ENCODE data around the gene DLK2. TPM values are rescaled to one million over a fixed set of nuclear protein-coding genes. Genes with fewer than 3 reads are reported as not detected.

DLK2 gene
- total and polyA plus RNA-seq, 2 of the 13 experiments (the other 11 are each of a cell fraction or from before 2014, with no cell fraction given), result 1.2 to 3.8 TPM

GRCh38 chr6:43488667-43489276, 33.4 kb upstream of the DLK2 start (continued):
- TF ChIP-seq ATAD3A (CRISPR knock-in tag; IDR thresholded peaks at IDR 0.05), result no peak
- no peak; the same call in 1 of the 2 replicates for TF ChIP-seq TAF1 (CRISPR knock-in tag; IDR thresholded peaks at IDR 0.05)
- TF ChIP-seq ZNF781 (CRISPR knock-in tag; IDR thresholded peaks at IDR 0.05; ENCODE audit: borderline replicate concordance, not compliant biosample characterization), result no peak
- TF ChIP-seq ZSCAN5A (CRISPR knock-in tag; IDR thresholded peaks at IDR 0.05; ENCODE audit: borderline replicate concordance), result no peak
- TF ChIP-seq BCLAF1 (IDR thresholded peaks at IDR 0.05), result no peak
- no peak for TF ChIP-seq BRD4 (CRISPR knock-in tag; IDR thresholded peaks at IDR 0.05)
- no peak for TF ChIP-seq IKZF1 (IDR thresholded peaks at IDR 0.05)
- no peak for TF ChIP-seq MNT (IDR thresholded peaks at IDR 0.05)
- TF ChIP-seq ZNF318 (CRISPR knock-in tag; IDR thresholded peaks at IDR 0.05), result no peak
- no peak for TF ChIP-seq NCOR1 (IDR thresholded peaks at IDR 0.05; ENCODE audit: borderline replicate concordance, low read length)
- 0 out of 2 replicates have a peak, but pooled peaks have one; percentile 27 for TF ChIP-seq NCOA5 (CRISPR knock-in tag; IDR thresholded peaks at IDR 0.05)
- no peak for TF ChIP-seq ZNF629 (CRISPR knock-in tag; conservative IDR thresholded peaks at IDR 0.05)
- TF ChIP-seq ZNF557 (CRISPR knock-in tag; IDR thresholded peaks at IDR 0.05), result 0 out of 2 replicates have a peak, but pooled peaks have one; percentile 34
